ACC112 (cell line): Measurements from ENCODE around the gene CENPS.
A peak's percentile ranks its signal among the peaks of the same experiment; 100 is the strongest.
"Not testable (repeated sequence)": the region's sequence is repeated elsewhere in the genome, so short reads cannot be mapped to it uniquely, and the experiment has no call there.

Experiments used
- H2AFZ ChIP-seq: fragments of 200-600 bp; sonication (generic); one replicate; pipeline ENCODE4 v1.6.0; 2017; ENCODE audit warnings: antibody characterized with exemption, low read length; ENCODE audit not compliant: unreplicated experiment
- H3K27ac ChIP-seq: fragments of 200-600 bp; sonication (generic); 2 replicates; pipeline ENCODE4 v1.5.1; 2014; ENCODE audit warnings: low read depth, mild to moderate bottlenecking, antibody characterized with exemption, low read length, moderate library complexity
- H3K27me3 ChIP-seq: fragments of 200-600 bp; sonication (generic); 2 replicates; pipeline ENCODE4 v1.6.1; 2014; ENCODE audit warnings: mild to moderate bottlenecking, antibody characterized with exemption, low read length, moderate library complexity, mixed read lengths; ENCODE audit not compliant: insufficient read depth
- H3K36me3 ChIP-seq: fragments of 200-600 bp; sonication (generic); 2 replicates; pipeline ENCODE4 v1.6.1; 2016; ENCODE audit warnings: mild to moderate bottlenecking, antibody characterized with exemption, low read length, moderate library complexity, mixed read lengths; ENCODE audit not compliant: insufficient read depth
- H3K4me1 ChIP-seq: fragments of 200-600 bp; sonication (generic); one replicate; pipeline ENCODE4 v1.6.1; 2016; ENCODE audit warnings: low read length, mixed read lengths; ENCODE audit not compliant: insufficient read depth, unreplicated experiment, control insufficient read depth
- H3K4me3 ChIP-seq: fragments of 200-600 bp; sonication (generic); 2 replicates; pipeline ENCODE4 v1.5.1; 2014; ENCODE audit warnings: mild to moderate bottlenecking, low read depth, low read length
- H3K79me2 ChIP-seq: fragments of 200-600 bp; sonication (generic); one replicate; pipeline ENCODE4 v1.6.0; 2016; ENCODE audit warnings: low read length; ENCODE audit not compliant: control insufficient read depth, unreplicated experiment, insufficient read depth

The CENPS gene

GRCh38 chr1:10451287-10451686, 21.1 kb downstream of the CENPS start:
- no peaks in the 10 kb centered on the region for H3K27me3 ChIP-seq
- no peaks in the 10 kb centered on the region for H3K36me3 ChIP-seq
- H3K79me2 ChIP-seq, result no peaks in the 10 kb centered on the region
- no peak overlapping the region for H3K27ac ChIP-seq
- H2AFZ ChIP-seq, result no peak overlapping the region
- peaks cover 9% of the 10 kb centered on the region for H3K4me1 ChIP-seq
- peak overlapping the region; percentile 61 for H3K4me3 ChIP-seq

DNA sequence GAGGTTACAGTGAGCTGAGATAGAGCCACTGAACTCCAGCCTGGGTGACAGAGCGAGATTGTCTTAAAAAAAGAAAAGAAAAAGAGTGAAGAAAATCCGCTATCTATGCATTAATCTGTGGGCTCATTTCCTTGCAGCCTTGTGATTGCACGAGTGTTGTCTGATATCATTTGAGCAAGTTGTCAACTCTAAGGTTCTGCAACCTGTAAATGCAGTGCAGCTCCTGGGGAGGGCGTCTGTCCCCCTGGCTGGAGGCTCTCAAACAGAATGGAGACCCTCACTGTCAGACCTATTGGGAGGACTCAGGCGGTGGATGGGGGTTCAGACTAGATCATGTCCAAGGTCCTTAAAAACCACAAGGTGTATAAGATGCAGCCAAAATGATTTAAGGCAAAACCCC, 25.8 kb downstream of the CENPS start:
- Histone ChIP-seq H3K4me1 (peaks cover 19% of the 10 kb centered on the region), H3K27me3 (no peaks in the 10 kb centered on the region), H3K79me2 (no peaks in the 10 kb centered on the region), H3K36me3 (no peaks in the 10 kb centered on the region), H3K4me3 (no peak overlapping the region), H3K27ac (no peak overlapping the region), H2AFZ (no peak overlapping the region)

DNA sequence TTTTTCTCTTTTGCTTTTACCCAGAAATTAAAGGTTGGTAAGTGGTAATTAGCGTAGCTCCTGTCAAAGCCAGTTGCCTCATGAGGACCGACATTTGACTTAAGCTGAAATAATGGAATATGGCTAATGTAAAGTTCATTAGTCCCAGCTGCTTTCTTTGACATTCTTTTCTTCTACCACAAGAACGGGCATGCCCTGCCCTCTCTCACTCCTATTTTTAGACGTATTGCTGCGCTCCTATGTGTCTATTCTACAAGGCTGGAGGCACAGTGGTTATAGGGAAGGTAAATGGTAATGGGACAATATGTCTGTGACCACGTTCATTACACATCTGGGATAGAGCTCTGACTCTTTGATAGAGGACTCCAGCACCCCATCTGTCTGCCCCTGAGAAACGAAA, 26.4 kb downstream of the CENPS start:
- H3K36me3 ChIP-seq, result no peaks in the 10 kb centered on the region; the same call in 1 of the 2 replicates
- no peak overlapping the region for H3K4me3 ChIP-seq
- H3K79me2 ChIP-seq, result no peaks in the 10 kb centered on the region
- H3K27me3 ChIP-seq, result no peaks in the 10 kb centered on the region
- H2AFZ ChIP-seq, result no peak overlapping the region
- peaks cover 14% of the 10 kb centered on the region for H3K4me1 ChIP-seq
- H3K27ac ChIP-seq, result no peak overlapping the region

GRCh38 chr1:10457462-10457861, 27.2 kb downstream of the CENPS start:
- H3K79me2 ChIP-seq, H3K36me3 ChIP-seq, H3K4me3 ChIP-seq, H3K27ac ChIP-seq, H3K27me3 ChIP-seq, H2AFZ ChIP-seq: not testable (repeated sequence)
- H3K4me1 ChIP-seq, result peaks cover 10% of the 10 kb centered on the region

GRCh38 chr1:10457875-10458274, 27.6 kb downstream of the CENPS start:
- Histone ChIP-seq H3K27me3 (no peaks in the 10 kb centered on the region), H3K4me1 (peaks cover 10% of the 10 kb centered on the region), H3K36me3 (peaks cover 3% of the 10 kb centered on the region; the same call in 1 of the 2 replicates), H3K79me2 (no peaks in the 10 kb centered on the region), H3K27ac (no peak overlapping the region), H2AFZ (no peak overlapping the region), H3K4me3 (no peak overlapping the region)

DNA sequence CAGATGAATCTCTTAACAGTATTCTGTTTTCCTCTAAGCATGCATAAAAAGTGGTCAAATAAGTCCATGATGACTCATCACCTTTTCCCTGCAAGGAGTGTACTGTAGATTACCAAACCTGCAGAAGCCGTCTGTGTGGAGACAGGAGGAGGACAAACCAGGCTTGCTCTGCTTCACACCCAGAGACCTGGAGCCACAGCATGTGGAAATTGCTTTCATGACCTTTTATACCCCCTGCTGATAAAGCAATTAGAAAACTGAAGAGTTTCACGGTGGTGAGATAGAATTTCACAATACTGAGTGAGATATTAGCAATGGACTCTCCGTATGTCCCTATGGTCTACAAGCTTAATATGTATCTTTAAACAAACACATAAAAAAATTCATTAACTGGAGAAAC, 29.0 kb downstream of the CENPS start:
- Histone ChIP-seq H3K36me3 (peaks cover 8% of the 10 kb centered on the region), H3K27ac (0 out of 2 replicates have a peak overlapping the region, but pooled peaks have one; percentile 11)

DNA sequence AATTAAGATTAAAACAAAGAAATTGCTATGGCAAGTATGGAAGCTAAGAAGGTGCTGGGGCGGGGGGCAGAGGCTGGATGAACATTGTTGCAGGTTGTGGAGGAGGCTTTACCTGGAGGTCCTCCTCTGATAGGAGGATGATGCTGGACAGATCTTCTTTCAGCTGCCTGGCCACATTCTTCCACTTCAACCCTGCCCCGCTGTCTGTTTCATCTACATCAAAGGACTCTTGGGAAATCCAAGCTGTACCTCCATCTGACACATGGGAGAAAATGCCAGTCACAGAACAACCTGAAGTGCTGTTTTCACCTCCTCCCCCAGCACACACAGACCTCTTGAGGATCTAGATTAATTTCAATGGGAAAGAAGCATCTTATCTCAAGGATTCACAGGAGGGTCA, 36.8 kb downstream of the CENPS start:
- Histone ChIP-seq H3K4me3 (no peak overlapping the region), H2AFZ (no peak overlapping the region), H3K36me3 (peaks cover 12% of the 10 kb centered on the region), H3K4me1 (peaks cover 5% of the 10 kb centered on the region), H3K27ac (no peak overlapping the region), H3K79me2 (peaks cover 20% of the 10 kb centered on the region), H3K27me3 (no peaks in the 10 kb centered on the region)

More for the DNA sequence above, 29.0 kb downstream of the CENPS start:
- H2AFZ ChIP-seq, result no peak overlapping the region
- no peak overlapping the region for H3K4me3 ChIP-seq
- no peaks in the 10 kb centered on the region for H3K27me3 ChIP-seq
- peaks cover 10% of the 10 kb centered on the region for H3K4me1 ChIP-seq
- H3K79me2 ChIP-seq, result no peaks in the 10 kb centered on the region

- Histone ChIP-seq H3K27me3 (no peaks in the 10 kb centered on the region), H3K79me2 (peaks cover 23% of the 10 kb centered on the region), H3K4me3 (no peak overlapping the region), H3K27ac (no peak overlapping the region), H3K36me3 (peaks cover 4% of the 10 kb centered on the region), H3K4me1 (peaks cover 5% of the 10 kb centered on the region), H2AFZ (no peak overlapping the region)
These were observed 39.8 kb downstream of the CENPS start for GRCh38 chr1:10470043-10470442.

GRCh38 chr1:10471411-10472219, 41.4 kb downstream of the CENPS start:
- H3K4me3 ChIP-seq, result peak overlapping the region; percentile 94
- peak overlapping the region; percentile 90 for H2AFZ ChIP-seq
- peaks cover 39% of the 10 kb centered on the region for H3K79me2 ChIP-seq
- H3K27ac ChIP-seq, result peak overlapping the region; percentile 3; the same call in 1 of the 2 replicates
- no peaks in the 10 kb centered on the region for H3K27me3 ChIP-seq
- H3K4me1 ChIP-seq, result peaks cover 11% of the 10 kb centered on the region
- peaks cover 4% of the 10 kb centered on the region; the same call in 1 of the 2 replicates for H3K36me3 ChIP-seq

GRCh38 chr1:10472220-10473144, 42.2 kb downstream of the CENPS start, which contains the start of gene DFFA:
TSS of gene DFFA (minus strand) at chr1:10472529. CDS start at chr1:10472458, 71 bp downstream.
- Histone ChIP-seq H3K36me3 (peaks cover 4% of the 10 kb centered on the region; the same call in 1 of the 2 replicates), H3K4me3 (peak within 1 kb of the TSS; percentile 94), H3K27ac (peak within 1 kb of the TSS; percentile 21; the same call in 1 of the 2 replicates), H3K4me1 (peaks cover 11% of the 10 kb centered on the region), H2AFZ (peak within 1 kb of the TSS; percentile 90), H3K27me3 (no peaks in the 10 kb centered on the region), H3K79me2 (peaks cover 45% of the 10 kb centered on the region)
